GM10266 (cell line): ENCODE data around the gene POC1B.

Experiments used
- DNase-seq: peaks from one replicate; pipeline ENCODE4 v3.0.0; 2012; ENCODE audit errors: extremely low spot score
- CTCF ChIP-seq: IDR thresholded peaks from 2 replicates; pipeline ENCODE4 v1.5.1; 2012; ENCODE audit warnings: mild to moderate bottlenecking, low read depth; ENCODE audit not compliant: control insufficient read depth, insufficient read depth; ENCODE audit errors: missing control alignments

POC1B gene

GRCh38 chr12:89393551-89394121, 132.2 kb downstream of the POC1B start:
- no peak for TF ChIP-seq CTCF
- no peak for DNase-seq

GRCh38 chr12:89392391-89392790, 133.5 kb downstream of the POC1B start:
- DNase-seq = no peak
- no peak for TF ChIP-seq CTCF

GRCh38 chr12:89391726-89392336, 134.0 kb downstream of the POC1B start:
- no peak for DNase-seq

GRCh38 chr12:89390802-89391673, 134.8 kb downstream of the POC1B start:
- no peak for TF ChIP-seq CTCF
- DNase-seq = no peak

More at GRCh38 chr12:89391726-89392336, 134.0 kb downstream of the POC1B start:
- no peak for TF ChIP-seq CTCF

- no peak for TF ChIP-seq CTCF
- no peak for DNase-seq
Measured at GRCh38 chr12:89389755-89390661, 135.8 kb downstream of the POC1B start.

- no peak for TF ChIP-seq CTCF
- DNase-seq = no peak
Measured at GRCh38 chr12:89386138-89386537, 139.7 kb downstream of the POC1B start.
